ENCODE results near the gene COLEC11. TPM values are rescaled to one million over a fixed set of nuclear protein-coding genes. Genes with fewer than 3 reads are reported as not detected.

COLEC11 gene
- total and polyA plus RNA-seq, 2 experiments from 2014 or later, result 1.3 to 1.5 TPM

GRCh38 chr2:3618367-3618766 lies 23.5 kb downstream of the COLEC11 start:
- DNase-seq (ENCODE audit: low spot score) (no peak), ATAC-seq (no peak)
- H3K79me2 ChIP-seq (replicated peaks; ENCODE audit: insufficient read depth), result no peaks in the 10 kb centered on the region
- no peaks in the 10 kb centered on the region for H3K27me3 ChIP-seq (ENCODE audit: insufficient read depth)
- H3K36me3 ChIP-seq (ENCODE audit: insufficient read depth), result no peaks in the 10 kb centered on the region
- no peak overlapping the region for H3K27ac Mint-ChIP-seq
- H4K20me1 ChIP-seq (replicated peaks; ENCODE audit: insufficient read depth), result no peaks in the 10 kb centered on the region
- no peak overlapping the region for H2AFZ ChIP-seq
- no peak overlapping the region for H3K27ac ChIP-seq (ENCODE audit: low read depth)
- TF ChIP-seq CREB1 (CRISPR knock-in tag; IDR thresholded peaks at IDR 0.05; ENCODE audit: low read depth) (no peak), EZH2 (IDR thresholded peaks at IDR 0.05; ENCODE audit: low read depth, unreplicated experiment) (no peak), REST (IDR thresholded peaks at IDR 0.05; ENCODE audit: unreplicated experiment) (no peak), POLR2AphosphoS5 (IDR thresholded peaks at IDR 0.05; ENCODE audit: low read depth) (no peak), ZNF331 (CRISPR knock-in tag; IDR thresholded peaks at IDR 0.05; ENCODE audit: low read depth) (no peak), JUNB (IDR thresholded peaks at IDR 0.05; ENCODE audit: unreplicated experiment) (no peak), ZNF462 (CRISPR knock-in tag; IDR thresholded peaks at IDR 0.05) (no peak), ZNF114 (CRISPR knock-in tag; IDR thresholded peaks at IDR 0.05) (no peak)
- peaks cover 13% of the 10 kb centered on the region; the same call in 2 of the 3 replicates for H3K36me3 Mint-ChIP-seq (ENCODE audit: low read depth)
- no peak overlapping the region for H3K4me2 ChIP-seq
- H3K9me3 Mint-ChIP-seq, result peaks cover 33% of the 10 kb centered on the region
- no peaks in the 10 kb centered on the region for H3K4me1 Mint-ChIP-seq
- H3K4me3 ChIP-seq, result no peak overlapping the region
- H3K9me2 ChIP-seq (ENCODE audit: insufficient read depth), result no peaks in the 10 kb centered on the region
- no peak overlapping the region for H3K4me3 Mint-ChIP-seq
- no peaks in the 10 kb centered on the region for H3K27me3 Mint-ChIP-seq (ENCODE audit: insufficient read depth, low read depth, poor library complexity)
- no peaks in the 10 kb centered on the region for H3F3A ChIP-seq (replicated peaks; ENCODE audit: low read depth)
- H3K4me1 ChIP-seq (ENCODE audit: insufficient read depth), result no peaks in the 10 kb centered on the region

Measured in GM23338 (cell line).